HCT116 (cell line): ENCODE data around the gene CHAF1A. TPM values are rescaled to one million over a fixed set of nuclear protein-coding genes. Genes with fewer than 3 reads are reported as not detected.

Source experiments
- ATAC-seq: fragments of 200-7000 bp; cut with Tn5 transposase; 2 replicates; pipeline ENCODE4 v1.9.1; 2020; ENCODE audit warnings: mild to moderate bottlenecking, moderate library complexity
- BruUV-seq: library from RNA; stranded (reverse); fragments of 400-500 nt; replicated peaks from 2 replicates; lab custom pipeline; 2021; lab: Mats Ljungman, UMichigan
- CTCF ChIA-PET: fragments of 300-600 bp; sonication (Branson Sonifier 250); formaldehyde crosslinking; loops from one replicate; lab custom pipeline; 2021; ENCODE audit warnings: antibody characterized with exemption; lab: Charles Lee
- POLR2A ChIA-PET: fragments of 300-600, 350-600 bp; sonication (Branson Sonifier 250); formaldehyde crosslinking; loops from one replicate; lab custom pipeline; 2021; ENCODE audit warnings: antibody characterized with exemption; lab: Charles Lee
- RAD21 ChIA-PET, 2 experiments: fragments of 300-600 bp; sonication (Branson Sonifier 250); formaldehyde crosslinking; loops; one replicate each; lab custom pipeline; 2023; ENCODE audit warnings: low total read pairs in 2 of 2; ENCODE audit not compliant: uncharacterized antibody in 2 of 2, unreplicated experiment in 2 of 2, low non-redundant PET in 1 of 2; lab: Charles Lee
- DNase-seq: peaks from one replicate; pipeline ENCODE4 v3.0.0-alpha.2; 2010; ENCODE audit warnings: low read depth, low spot score
- H2AFZ ChIP-seq: fragments of 200-600 bp; shearing (Covaris generic), sonication (generic); 2 replicates; pipeline ENCODE4 v1.6.1; 2017; ENCODE audit warnings: low read depth, mixed run types, mixed read lengths, antibody characterized with exemption, low read length; ENCODE audit not compliant: poor library complexity, severe bottlenecking
- H3K27ac ChIP-seq: 2 replicates; pipeline ENCODE4 v1.5.1; 2012; ENCODE audit warnings: low read depth, low read length
- H3K27me3 ChIP-seq: fragments of 200-600 bp; sonication (generic); 2 replicates; pipeline ENCODE4 v1.6.1; 2016; ENCODE audit warnings: mixed run types, low read length, mixed read lengths; ENCODE audit not compliant: insufficient read depth
- H3K36me3 ChIP-seq, 2 experiments: fragments of 200-500 bp in 1 of 2; fragments of 200-600 bp in 1 of 2; sonication (Bioruptor generic) in 1 of 2; sonication (generic) in 1 of 2; 2 replicates each; pipeline versions ENCODE4 v1.5.1 to v1.6.1; 2014 to 2016; ENCODE audit warnings: low read length in 2 of 2, inconsistent platforms in 1 of 2, mixed read lengths in 1 of 2, mixed run types in 1 of 2; ENCODE audit not compliant: insufficient read depth in 2 of 2, control insufficient read depth in 1 of 2
- H3K4me1 ChIP-seq, 2 experiments: fragments of 200-600 bp in 1 of 2; sonication (generic) in 1 of 2; 2 replicates each; pipeline versions ENCODE4 v1.5.1 to v1.6.1; 2012 to 2017; ENCODE audit warnings: low read length in 2 of 2, inconsistent platforms in 1 of 2, mild to moderate bottlenecking in 1 of 2, mixed read lengths in 1 of 2, mixed run types in 1 of 2, moderate library complexity in 1 of 2; ENCODE audit not compliant: insufficient read depth in 2 of 2, control insufficient read depth in 1 of 2
- H3K4me2 ChIP-seq: fragments of 200-600 bp; sonication (generic); 2 replicates; pipeline ENCODE4 v1.6.1; 2017; ENCODE audit warnings: mixed run types, low read length, mixed read lengths
- H3K4me3 ChIP-seq, 2 experiments: fragments of 200-600 bp in 1 of 2; sonication (generic) in 1 of 2; replicated peaks in 1 of 2; 2 replicates each; pipeline ENCODE4 v1.5.1; 2011 to 2016; ENCODE audit warnings: low read length in 2 of 2, control low read depth in 1 of 2, low read depth in 1 of 2, mild to moderate bottlenecking in 1 of 2, mixed read lengths in 1 of 2, mixed run types in 1 of 2
- H3K79me2 ChIP-seq: fragments of 200-600 bp; sonication (generic); 2 replicates; pipeline ENCODE4 v1.6.1; 2017; ENCODE audit warnings: mild to moderate bottlenecking, mixed run types, low read length, moderate library complexity, mixed read lengths; ENCODE audit not compliant: insufficient read depth
- H3K9ac ChIP-seq: fragments of 200-600 bp; sonication (generic); 2 replicates; pipeline ENCODE4 v1.6.1; 2016; ENCODE audit warnings: low read length, mixed read lengths
- H3K9me2 ChIP-seq: fragments of 200-600 bp; sonication (generic), shearing (Covaris generic); 2 replicates; pipeline ENCODE4 v1.6.1; 2017; ENCODE audit warnings: mixed run types, mild to moderate bottlenecking, moderate library complexity; ENCODE audit not compliant: insufficient read depth
- H3K9me3 ChIP-seq, 2 experiments: fragments of 200-500 bp in 1 of 2; fragments of 200-600 bp in 1 of 2; sonication (Bioruptor generic) in 1 of 2; sonication (generic) in 1 of 2; 2 replicates each; pipeline ENCODE4 v1.6.1; 2014 to 2017; ENCODE audit warnings: low read length in 2 of 2, mixed read lengths in 2 of 2, inconsistent platforms in 1 of 2, low read depth in 1 of 2, mild to moderate bottlenecking in 1 of 2, mixed run types in 1 of 2, moderate library complexity in 1 of 2; ENCODE audit not compliant: control insufficient read depth in 1 of 2, insufficient read depth in 1 of 2
- H4K20me1 ChIP-seq: fragments of 200-600 bp; sonication (generic), shearing (Covaris generic); 2 replicates; pipeline ENCODE4 v1.6.1; 2017; ENCODE audit warnings: mixed run types, mild to moderate bottlenecking, moderate library complexity; ENCODE audit not compliant: insufficient read depth
- CBX3 ChIP-seq: IDR thresholded peaks from 2 replicates; pipeline ENCODE4 v1.6.1; 2012; ENCODE audit warnings: low read depth
- EGR1 ChIP-seq: IDR thresholded peaks from 2 replicates; pipeline ENCODE4 v1.6.1; 2012; ENCODE audit warnings: low read depth
- FOSL1 ChIP-seq: IDR thresholded peaks from 2 replicates; pipeline ENCODE4 v1.6.1; 2012; ENCODE audit warnings: low read depth
- JUND ChIP-seq: IDR thresholded peaks from 2 replicates; pipeline ENCODE4 v1.6.1; 2012
- POLR2A ChIP-seq: IDR thresholded peaks from 2 replicates; pipeline ENCODE4 v1.7.0; 2011; ENCODE audit warnings: borderline replicate concordance; ENCODE audit not compliant: insufficient read depth, insufficient read length; ENCODE audit errors: extremely low read depth
- RAD21 ChIP-seq: IDR thresholded peaks from 2 replicates; pipeline ENCODE4 v1.6.1; 2012; ENCODE audit warnings: low read depth, mild to moderate bottlenecking
- SRF ChIP-seq: IDR thresholded peaks from 2 replicates; pipeline ENCODE4 v1.6.1; 2012; ENCODE audit warnings: low read depth
- YY1 ChIP-seq: IDR thresholded peaks from 2 replicates; pipeline ENCODE4 v1.6.1; 2011; ENCODE audit warnings: low read length, low read depth, moderate library complexity, mild to moderate bottlenecking; ENCODE audit not compliant: insufficient replicate concordance; ENCODE audit errors: extremely low read depth
- ZFX ChIP-seq: fragments of 450-650 bp; IDR thresholded peaks from 2 replicates; pipeline ENCODE4 v1.6.1; 2017
- intact Hi-C: fragments of 100-400 bp; cut with micrococcal nuclease; formaldehyde crosslinking; loops from 2 replicates; pipeline ENCODE4 v1.10.0; 2022
- total RNA-seq: library from RNA; stranded (reverse); gene quantifications from one replicate; pipeline ENCODE4 v1.2.1, GENCODE V29; 2021; ENCODE audit not compliant: unreplicated experiment
- TF ChIP-seq, protein P1 (sequence below): IDR thresholded peaks from 2 replicates; pipeline ENCODE4 v1.6.1; 2012
- TF ChIP-seq, protein P2 (sequence below): IDR thresholded peaks from 2 replicates; pipeline ENCODE4 v1.6.1; 2012

CHAF1A gene
- total RNA-seq, 1 experiment from 2014 or later: 69.9 TPM

DNA sequence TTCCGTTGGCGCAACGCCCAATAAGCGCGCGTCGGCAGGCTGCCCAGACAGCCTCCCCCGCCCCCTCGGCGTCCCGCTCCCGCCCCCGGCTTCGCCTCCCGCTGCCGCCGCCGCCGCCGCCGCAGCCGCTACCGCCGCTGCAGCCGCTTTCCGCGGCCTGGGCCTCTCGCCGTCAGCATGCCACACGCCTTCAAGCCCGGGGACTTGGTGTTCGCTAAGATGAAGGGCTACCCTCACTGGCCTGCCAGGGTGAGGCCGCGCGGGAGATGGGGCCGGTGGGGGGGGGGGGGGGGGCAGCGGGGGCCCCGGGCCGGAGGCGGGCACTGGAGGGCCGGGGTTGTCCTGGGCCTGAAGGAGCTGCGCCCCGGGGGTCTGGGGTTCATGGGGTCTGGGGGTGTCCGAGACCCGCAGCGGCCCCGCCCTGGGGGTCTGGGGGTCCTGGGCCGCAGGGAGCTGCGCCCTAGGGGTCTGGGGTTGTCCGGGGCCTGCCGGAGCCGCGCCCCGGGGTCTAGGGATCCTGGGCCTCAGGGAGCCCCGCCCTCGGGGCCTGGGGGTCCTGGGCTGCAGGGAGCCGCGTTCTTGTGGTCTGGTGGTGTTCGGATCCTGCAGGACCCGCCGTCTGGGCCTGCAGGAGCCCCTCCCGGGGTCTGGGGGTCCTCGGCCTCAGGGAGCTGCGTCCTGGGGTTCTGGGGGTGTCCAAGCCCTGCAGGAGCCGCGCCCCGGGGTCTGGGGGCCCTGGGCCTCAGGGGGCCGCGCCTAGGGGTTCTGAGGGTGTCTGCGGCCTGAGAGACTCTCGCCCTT is 69.9 kb downstream of the CHAF1A start, which contains the start of gene HDGFL2:
TSS of gene HDGFL2 (plus strand) at position 124 of the 801 bp plus-strand sequence. CDS start at position 178, 54 bp downstream.
- Histone ChIP-seq H3K79me2 (peaks cover 27% of the 10 kb centered on the region), H2AFZ (peak within 1 kb of the TSS; percentile 95), H3K36me3 (peaks cover 6 to 10% of the 10 kb centered on the region in 2 experiments; a peak in 3 of 4 replicates), H3K4me2 (peak within 1 kb of the TSS; percentile 99), H3K9me3 (no peaks in the 10 kb centered on the region), H3K4me1 (peaks cover 14 to 29% of the 10 kb centered on the region in 2 experiments), H3K9me2 (no peaks in the 10 kb centered on the region), H3K4me3 (peak within 1 kb of the TSS; percentile 91 to 92), H4K20me1 (no peaks in the 10 kb centered on the region), H3K27me3 (no peaks in the 10 kb centered on the region), H3K27ac (peak within 1 kb of the TSS; percentile 93), H3K9ac (peak within 1 kb of the TSS; percentile 92)
- TF ChIP-seq POLR2A (no peak), CBX3 (no peak), ZFX (peak; percentile 52; the same call in 1 of the 2 replicates), SRF (no peak)
- TF ChIP-seq, protein P1, sequence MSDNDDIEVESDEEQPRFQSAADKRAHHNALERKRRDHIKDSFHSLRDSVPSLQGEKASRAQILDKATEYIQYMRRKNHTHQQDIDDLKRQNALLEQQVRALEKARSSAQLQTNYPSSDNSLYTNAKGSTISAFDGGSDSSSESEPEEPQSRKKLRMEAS: no peak
- intact Hi-C loops: no loop called here
- ATAC-seq (peak; percentile 2; the same call in 1 of the 2 replicates), DNase-seq (no peak)
- POLR2A ChIA-PET: interaction anchor here (1.0 to 2.3 kb wide), 8 partner anchors 9 to 395 kb away, joined by 3 to 8 read pairs (median 4); partner anchors contain the start of genes CHAF1A, PLIN3 and PLIN5
- RAD21 ChIA-PET: interaction anchor here in 1 of 2 experiments (1.3 kb wide), 1 partner anchor 97 kb away, joined by 3 read pairs; no protein-coding TSS in a partner anchor
- BruUV-seq: no TSS peak
- CTCF ChIA-PET: interaction anchor here (1.3 to 1.5 kb wide), 3 partner anchors 51 to 130 kb away, joined by 3 to 7 read pairs (median 4); no protein-coding TSS in a partner anchor

DNA sequence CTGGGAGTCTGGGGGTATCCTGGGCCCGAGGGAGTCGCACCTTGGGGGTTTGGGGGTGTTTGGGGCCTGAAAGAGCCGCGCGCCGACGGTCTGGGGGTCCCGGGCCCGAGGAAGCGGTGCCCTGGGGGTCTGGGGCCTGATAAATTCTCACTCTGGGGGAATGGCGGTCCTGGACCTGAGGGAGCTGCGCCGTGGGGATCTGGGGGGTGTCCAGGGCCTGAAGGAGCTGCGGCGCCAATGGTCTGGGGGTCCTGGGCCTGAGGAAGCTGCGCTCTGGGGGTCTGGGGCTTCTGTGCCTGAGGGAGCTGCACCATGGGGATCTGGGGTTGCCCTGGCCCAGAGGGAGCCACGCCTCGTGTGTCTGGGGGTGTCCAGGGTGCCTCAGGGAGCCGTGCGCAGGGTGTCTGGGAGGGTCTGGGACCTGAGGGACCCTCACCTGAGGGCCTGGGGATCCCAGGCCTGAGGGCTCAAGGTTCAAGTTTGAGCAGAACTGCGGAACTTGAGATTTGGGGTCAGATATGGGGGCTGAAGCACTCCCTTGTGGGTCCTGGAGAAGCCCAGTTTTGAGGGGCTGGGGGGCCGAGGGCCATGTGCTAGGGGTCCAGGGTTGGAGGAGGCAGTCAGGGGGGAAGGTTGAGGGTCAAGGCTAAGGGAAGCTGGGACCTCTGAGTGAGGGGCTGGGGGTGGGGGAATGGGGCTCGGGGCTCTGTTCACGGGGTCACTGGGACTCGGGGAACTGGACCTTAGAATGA is 70.7 kb downstream of the CHAF1A start:
- H3K79me2 ChIP-seq: peaks cover 27% of the 10 kb centered on the region
- ATAC-seq (no peak), DNase-seq (no peak)
- peak overlapping the region; percentile 99 for H3K4me2 ChIP-seq
- no peaks in the 10 kb centered on the region for H3K9me2 ChIP-seq
- peak overlapping the region; percentile 92 for H3K9ac ChIP-seq
- no peaks in the 10 kb centered on the region for H3K27me3 ChIP-seq
- ChIA-PET CTCF (no interaction called here), RAD21 (no interaction called here), POLR2A (no interaction called here)
- no TSS peak for BruUV-seq
- H2AFZ ChIP-seq: no peak overlapping the region
- TF ChIP-seq FOSL1: no peak
- no peak for TF ChIP-seq RAD21
- no peak for TF ChIP-seq ZFX
- TF ChIP-seq EGR1: no peak
- TF ChIP-seq JUND: no peak
- TF ChIP-seq YY1: no peak
- TF ChIP-seq, protein P2, sequence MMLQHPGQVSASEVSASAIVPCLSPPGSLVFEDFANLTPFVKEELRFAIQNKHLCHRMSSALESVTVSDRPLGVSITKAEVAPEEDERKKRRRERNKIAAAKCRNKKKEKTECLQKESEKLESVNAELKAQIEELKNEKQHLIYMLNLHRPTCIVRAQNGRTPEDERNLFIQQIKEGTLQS: no peak
- H3K4me3 ChIP-seq: peak overlapping the region; percentile 91 to 92
- peaks cover 8 to 15% of the 10 kb centered on the region in 2 experiments; a peak in 3 of 4 replicates for H3K36me3 ChIP-seq
- H3K4me1 ChIP-seq: peaks cover 14 to 29% of the 10 kb centered on the region in 2 experiments
- intact Hi-C loops: no loop called here
- H4K20me1 ChIP-seq: no peaks in the 10 kb centered on the region
- H3K27ac ChIP-seq: peak overlapping the region; percentile 85
- H3K9me3 ChIP-seq: no peaks in the 10 kb centered on the region
